HG02973 (cell line): ENCODE measurements around the gene GYS2.
"Not testable (repeated sequence)": the region's sequence is repeated elsewhere in the genome, so short reads cannot be mapped to it uniquely, and the experiment has no call there.

ENCODE experiments used
- ATAC-seq: cut with Tn5 transposase; IDR thresholded peaks from one replicate; pipeline ENCODE4 v1.9.1; 2021; ENCODE audit warnings: moderate library complexity; ENCODE audit not compliant: unreplicated experiment

GYS2 gene

DNA sequence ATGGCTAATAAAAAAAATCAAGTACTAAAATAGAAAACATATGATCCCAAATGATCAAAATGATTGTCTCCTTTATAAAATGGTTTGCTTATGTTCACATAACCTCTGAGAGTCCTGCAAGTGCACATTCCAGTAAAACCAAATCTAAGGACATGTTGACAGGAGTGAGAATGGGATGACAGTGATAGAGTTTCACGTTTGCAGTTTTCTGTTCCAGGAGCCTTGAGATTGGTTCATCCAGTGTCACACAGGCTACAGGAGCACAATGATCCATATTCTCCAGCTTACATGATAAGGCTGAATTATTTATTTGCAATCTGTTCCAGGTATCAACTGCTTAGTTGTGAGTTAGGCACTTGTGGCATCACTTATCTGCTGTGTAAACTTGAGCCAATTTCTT is 1.5 kb upstream of the GYS2 start:
- ATAC-seq = no peak

DNA sequence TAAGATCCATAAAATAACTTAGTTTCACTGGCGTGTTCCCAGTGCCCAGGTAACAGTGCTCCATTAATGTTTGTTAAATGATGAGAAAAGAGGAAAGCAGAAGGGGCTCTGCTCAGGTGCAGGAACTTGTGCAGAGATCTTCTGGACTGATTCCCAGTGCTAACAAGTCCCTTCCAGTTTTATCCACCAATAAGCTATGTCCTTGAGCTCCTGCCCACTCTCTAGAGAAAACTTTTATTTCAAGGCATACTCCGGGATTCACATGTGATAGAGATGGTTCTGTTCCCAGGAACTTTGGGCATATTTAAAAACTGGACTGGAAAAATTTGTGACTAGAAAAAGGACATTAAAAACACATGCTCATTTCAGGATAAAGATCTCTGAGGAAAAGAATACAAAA is 1.9 kb downstream of the GYS2 start:
- ATAC-seq = no peak

DNA sequence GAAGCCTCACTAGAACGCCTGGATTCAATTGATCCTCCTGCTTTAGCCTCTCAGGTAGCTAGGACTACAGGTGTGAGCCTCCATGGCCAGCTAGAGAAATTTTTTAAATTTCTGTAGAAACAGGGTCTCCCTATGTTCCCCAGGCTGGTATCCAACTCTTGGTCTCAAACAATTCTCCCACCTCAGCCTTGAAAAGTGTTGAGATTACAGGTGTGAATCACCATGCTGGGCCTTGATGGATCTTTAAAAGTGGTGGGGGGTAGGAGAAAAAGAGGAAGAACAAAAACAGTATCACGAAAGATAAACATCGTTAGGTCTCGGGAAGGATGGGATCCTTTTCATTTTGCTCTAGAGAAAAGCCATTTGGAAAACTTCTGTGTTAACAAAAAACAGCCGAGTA is 4.5 kb downstream of the GYS2 start:
- ATAC-seq = no peak

DNA sequence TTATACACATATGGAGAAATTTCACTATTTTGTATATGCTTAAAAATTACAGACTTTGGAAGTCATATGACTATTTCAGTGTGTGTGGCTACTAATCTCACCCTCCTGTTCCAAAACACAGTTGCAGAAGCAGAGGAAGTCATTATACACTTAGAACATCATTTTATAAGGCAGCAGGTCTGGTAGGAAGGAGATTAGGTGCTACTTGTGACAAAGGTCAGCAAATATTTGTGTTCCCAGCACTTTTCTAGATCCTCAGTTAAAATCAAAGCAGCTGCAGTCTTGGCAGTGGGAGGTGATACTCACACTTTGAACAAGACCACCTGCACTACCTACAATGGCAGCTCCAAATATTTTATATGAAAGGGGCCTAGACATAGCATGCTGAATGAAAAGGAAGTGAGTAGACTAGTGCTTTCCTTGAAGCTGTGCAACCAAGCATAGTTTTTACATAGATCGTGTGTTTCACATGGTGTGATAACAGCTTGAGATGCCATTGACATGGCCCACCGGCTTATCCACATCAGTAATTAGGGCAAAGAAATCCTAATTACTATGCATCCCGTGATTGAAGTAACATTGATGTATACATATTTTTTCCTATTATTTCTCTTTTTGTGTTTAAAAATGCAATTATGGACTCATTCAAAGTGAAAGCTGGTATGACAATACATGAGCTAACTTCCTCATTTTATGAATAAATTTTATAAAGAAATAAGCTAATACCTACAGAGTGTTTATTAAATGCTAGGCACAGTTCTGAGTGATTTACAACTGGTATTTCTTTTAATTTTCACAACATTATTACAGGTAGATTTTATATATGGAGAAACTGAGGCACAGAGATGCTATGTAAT is 5.3 kb downstream of the GYS2 start:
- ATAC-seq = no peak

DNA sequence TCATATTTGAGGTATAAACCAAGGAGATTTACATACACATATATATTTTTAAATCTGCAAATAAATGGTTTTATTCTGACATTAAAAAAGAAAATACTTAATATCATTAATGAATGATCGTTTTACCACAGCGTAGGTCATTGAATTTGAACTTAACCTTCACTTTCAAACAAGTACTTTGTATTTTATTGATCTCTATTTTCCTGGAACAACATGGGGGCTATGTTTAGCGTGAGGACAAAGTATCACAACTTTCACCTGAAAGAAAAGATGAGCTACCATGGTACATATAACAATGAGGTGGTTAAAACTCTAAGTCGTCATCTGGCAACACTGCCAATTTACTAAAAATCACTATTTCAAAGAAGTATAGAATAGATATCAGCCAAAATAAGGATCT is 6.0 kb downstream of the GYS2 start:
- no peak for ATAC-seq

DNA sequence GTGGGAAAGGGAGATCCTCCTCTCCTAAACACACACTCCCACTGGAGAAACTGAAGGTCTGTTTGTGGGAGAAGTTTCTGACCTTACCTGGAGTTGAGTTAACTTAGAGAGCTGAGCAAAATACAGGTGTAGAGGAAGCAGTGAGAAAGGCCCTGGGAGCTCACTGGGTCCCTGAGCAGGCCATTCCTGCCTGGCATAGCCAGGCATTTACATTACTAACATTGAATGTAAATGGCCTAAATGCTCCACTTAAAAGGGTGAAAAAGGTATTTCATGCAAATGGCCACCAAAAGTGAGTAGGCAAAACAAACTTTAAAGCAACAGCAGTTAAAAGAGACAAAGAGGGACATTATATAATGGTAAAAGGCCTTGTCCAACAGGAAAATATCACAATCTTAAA is 9.3 kb downstream of the GYS2 start:
- ATAC-seq = not testable (repeated sequence)

GRCh38 chr12:21585485-21585884 is 19.2 kb downstream of the GYS2 start:
- no peak for ATAC-seq

- not testable (repeated sequence) for ATAC-seq
Measured at GRCh38 chr12:21584403-21585182, 20.1 kb downstream of the GYS2 start.

DNA sequence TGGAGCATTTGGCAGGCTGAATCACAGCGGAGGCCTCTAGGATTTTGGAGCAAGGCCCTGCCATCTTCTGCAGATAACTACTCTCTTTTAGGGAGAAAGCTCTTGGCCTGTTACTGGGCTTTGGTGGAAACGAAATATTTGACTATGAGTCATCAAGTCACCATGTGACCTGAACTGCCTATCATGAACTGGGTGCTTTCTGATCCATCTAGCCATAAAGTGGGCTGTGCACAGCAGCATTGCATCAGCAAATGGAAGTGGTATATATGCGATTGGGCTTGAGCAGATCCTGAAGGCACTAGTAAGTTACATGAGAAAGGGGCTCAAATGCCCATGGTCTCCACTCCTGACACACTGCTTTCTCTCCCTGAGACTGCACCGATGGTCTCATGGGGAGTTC is 21.1 kb downstream of the GYS2 start:
- no peak for ATAC-seq

DNA sequence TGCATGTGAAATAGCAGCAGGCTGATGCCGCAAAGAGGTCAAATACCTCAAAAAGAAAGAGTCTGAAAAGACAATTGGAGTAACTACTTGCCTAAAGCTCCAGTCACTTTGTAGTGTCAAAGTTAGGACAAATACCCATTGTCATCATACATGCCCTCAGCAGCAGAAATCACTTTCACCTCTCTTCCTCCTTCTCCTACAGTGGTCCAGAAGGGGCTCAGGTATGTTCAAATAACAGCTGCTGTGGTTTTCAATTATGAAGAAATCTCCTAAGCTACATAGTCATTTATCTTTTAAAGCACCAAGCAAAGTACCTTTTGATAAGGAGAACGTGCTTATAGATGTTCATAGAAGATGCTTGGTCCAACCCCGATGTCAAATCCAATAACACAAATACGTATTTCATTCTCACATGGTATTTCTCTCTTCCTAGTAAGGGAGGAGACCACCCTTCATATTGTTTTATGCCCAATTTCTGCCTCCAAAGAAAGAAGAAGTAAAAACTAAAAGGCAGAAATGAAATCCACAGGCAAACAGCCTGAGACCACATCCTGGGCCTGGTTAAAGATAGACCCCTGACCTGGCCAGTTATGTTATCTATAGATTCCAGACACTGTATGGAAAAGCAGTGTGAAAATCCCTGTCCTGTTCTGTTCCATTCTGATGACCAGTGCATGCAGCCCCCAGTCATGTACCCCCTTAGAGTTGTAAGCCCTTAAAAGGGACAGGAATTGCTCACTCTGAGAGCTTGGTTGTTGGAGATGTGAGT is 23.7 kb downstream of the GYS2 start:
- no peak for ATAC-seq

GRCh38 chr12:21577516-21577915 is 27.1 kb downstream of the GYS2 start:
- no peak for ATAC-seq

GRCh38 chr12:21576431-21576830 is 28.2 kb downstream of the GYS2 start:
- no peak for ATAC-seq

GRCh38 chr12:21573733-21574358 is 30.8 kb downstream of the GYS2 start:
- no peak for ATAC-seq

- ATAC-seq = no peak
Measured at GRCh38 chr12:21571046-21571445, 33.6 kb downstream of the GYS2 start.

DNA sequence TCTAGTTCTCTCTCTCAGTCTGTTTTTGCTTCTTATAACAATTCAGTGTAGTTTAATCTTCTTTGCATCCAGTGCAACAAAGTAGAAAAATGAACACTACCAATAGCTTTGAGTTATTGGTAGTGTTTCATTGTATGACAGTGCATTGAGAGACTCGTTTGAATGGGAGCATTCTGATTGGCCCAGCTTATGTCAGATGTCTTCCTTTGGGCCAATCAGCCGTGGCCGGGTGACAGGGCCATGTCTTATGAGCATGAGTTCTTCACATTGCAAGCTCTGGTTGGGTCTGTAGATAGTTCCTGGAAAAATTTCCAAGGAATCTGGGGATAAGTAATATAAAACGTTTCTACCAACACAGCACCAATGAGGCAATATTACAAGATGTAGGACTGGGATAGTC is 36.5 kb downstream of the GYS2 start:
- ATAC-seq = no peak

DNA sequence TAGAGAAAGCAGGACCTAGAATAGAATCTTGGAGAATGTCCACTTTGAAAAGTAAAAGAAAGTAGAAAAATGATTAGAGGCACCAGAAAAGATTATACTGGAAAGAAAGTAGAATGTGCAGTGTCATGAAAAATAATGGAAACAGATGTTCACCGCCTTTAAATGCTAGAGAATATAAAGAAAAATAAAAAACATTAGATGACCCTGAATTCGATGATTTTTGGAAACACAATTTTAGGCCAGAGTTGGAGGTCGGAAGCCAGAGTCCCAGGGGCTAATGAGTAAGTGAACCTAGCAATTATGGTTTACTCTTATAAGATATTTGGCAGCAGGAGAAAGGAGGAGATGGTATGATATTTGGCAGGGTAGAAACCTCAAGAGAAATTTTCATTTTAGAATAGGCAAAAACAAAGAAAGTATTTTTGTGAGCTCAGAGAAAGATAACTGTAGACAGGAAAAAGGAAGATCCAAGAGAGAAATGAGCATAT is 37.7 kb downstream of the GYS2 start:
- ATAC-seq = no peak

DNA sequence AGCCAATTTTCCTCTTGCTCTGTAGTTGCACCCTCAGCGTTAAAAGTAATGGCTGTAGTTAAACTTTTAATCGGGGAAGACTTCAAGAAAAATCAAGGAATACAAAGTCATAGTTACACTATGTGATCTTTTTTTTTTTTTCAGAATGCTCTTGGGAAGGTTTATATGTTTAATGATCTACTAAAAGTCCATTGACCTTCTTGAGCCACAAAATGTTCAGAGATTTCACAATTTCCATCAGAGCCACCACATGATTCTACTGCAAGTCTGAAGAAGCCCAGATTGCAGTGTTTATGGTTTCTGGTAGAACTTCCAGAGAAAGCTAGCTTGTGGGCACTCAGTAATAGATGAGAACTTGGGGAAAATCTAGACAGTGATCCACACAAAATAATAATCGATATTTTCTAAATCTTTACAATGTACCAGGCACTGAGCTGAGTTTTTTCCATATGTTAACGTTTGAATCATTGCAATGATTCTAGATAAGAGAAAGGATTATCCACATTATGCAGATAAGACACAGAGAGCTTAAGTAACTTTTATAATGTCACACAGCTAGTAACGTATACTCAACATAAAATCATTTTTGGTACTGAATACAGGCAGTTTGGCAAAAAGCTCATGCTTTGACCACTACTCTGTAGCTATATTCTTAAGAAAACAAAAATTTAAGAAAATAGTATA is 38.3 kb downstream of the GYS2 start:
- no peak for ATAC-seq

DNA sequence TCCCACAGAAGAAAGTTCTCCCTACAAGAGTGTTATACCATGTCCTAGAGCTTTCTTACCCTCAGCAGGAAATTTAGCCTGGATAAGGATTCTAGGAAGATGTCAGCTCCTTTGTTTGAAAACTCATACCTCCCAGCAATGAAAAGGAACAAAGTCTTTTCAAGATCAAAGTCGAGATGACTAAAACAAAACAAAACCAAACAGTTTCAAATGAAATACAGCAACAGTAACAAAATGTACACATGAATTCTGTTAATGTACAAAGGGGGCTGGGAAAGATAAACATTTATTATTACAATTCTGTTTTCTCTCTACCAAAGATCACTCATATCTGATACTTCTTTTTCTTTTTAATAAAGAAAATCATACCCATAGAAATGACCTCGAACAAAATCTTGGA is 41.8 kb downstream of the GYS2 start:
- no peak for ATAC-seq

- ATAC-seq = no peak
Measured at GRCh38 chr12:21561158-21561557, 43.5 kb downstream of the GYS2 start.

GRCh38 chr12:21559855-21560569 is 44.6 kb downstream of the GYS2 start:
- ATAC-seq = no peak
